ENCODE results near the gene UBE2QL1.

Gene UBE2QL1

GRCh38 chr5:6407558-6408259 lies 41.0 kb upstream of the UBE2QL1 start:
- TF ChIP-seq PATZ1 (CRISPR knock-in tag; IDR thresholded peaks at IDR 0.05; ENCODE audit: borderline replicate concordance) = no peak
- TF ChIP-seq ZNF565 (CRISPR knock-in tag; conservative IDR thresholded peaks at IDR 0.05; ENCODE audit: low read depth) = no peak
- no peak for TF ChIP-seq RARB (CRISPR knock-in tag; IDR thresholded peaks at IDR 0.05)
- ATAC-seq = no peak

- no peak for TF ChIP-seq ZNF8 (CRISPR knock-in tag; IDR thresholded peaks at IDR 0.05)
- no peak for TF ChIP-seq CREB5 (CRISPR knock-in tag; IDR thresholded peaks at IDR 0.05; ENCODE audit: low read depth)
- no peak for TF ChIP-seq TSHZ2 (CRISPR knock-in tag; IDR thresholded peaks at IDR 0.05)
- no peak for TF ChIP-seq OSR1 (CRISPR knock-in tag; IDR thresholded peaks at IDR 0.05)
- no peak for TF ChIP-seq ZFP30 (CRISPR knock-in tag; IDR thresholded peaks at IDR 0.05)
- TF ChIP-seq ZNF70 (CRISPR knock-in tag; IDR thresholded peaks at IDR 0.05) = no peak
- no peak for TF ChIP-seq ESRRG (CRISPR knock-in tag; IDR thresholded peaks at IDR 0.05)
- TF ChIP-seq ZFP3 (CRISPR knock-in tag; IDR thresholded peaks at IDR 0.05) = no peak
- no peak for TF ChIP-seq RARB (CRISPR knock-in tag; IDR thresholded peaks at IDR 0.05)
- TF ChIP-seq CSDC2 (CRISPR knock-in tag; IDR thresholded peaks at IDR 0.05) = no peak
- no peak for TF ChIP-seq ZNF565 (CRISPR knock-in tag; conservative IDR thresholded peaks at IDR 0.05; ENCODE audit: low read depth)
- TF ChIP-seq BACH2 (CRISPR knock-in tag; IDR thresholded peaks at IDR 0.05; ENCODE audit: borderline replicate concordance) = no peak
- no peak for TF ChIP-seq GLIS3 (CRISPR knock-in tag; IDR thresholded peaks at IDR 0.05)
- TF ChIP-seq CSRNP3 (CRISPR knock-in tag; IDR thresholded peaks at IDR 0.05) = no peak
- TF ChIP-seq TCF4 (CRISPR knock-in tag; IDR thresholded peaks at IDR 0.05; ENCODE audit: borderline replicate concordance) = no peak
- no peak for TF ChIP-seq TOX (CRISPR knock-in tag; IDR thresholded peaks at IDR 0.05; ENCODE audit: borderline replicate concordance)
- no peak for ATAC-seq
These were observed 40.4 kb upstream of the UBE2QL1 start for GRCh38 chr5:6408260-6408596.

- no peak for ATAC-seq
- TF ChIP-seq ISL1 (CRISPR knock-in tag; IDR thresholded peaks at IDR 0.05) (no peak), ESRRG (CRISPR knock-in tag; IDR thresholded peaks at IDR 0.05) (no peak), SNAI2 (CRISPR knock-in tag; IDR thresholded peaks at IDR 0.05) (no peak), CREB5 (CRISPR knock-in tag; IDR thresholded peaks at IDR 0.05; ENCODE audit: low read depth) (no peak), CSDC2 (CRISPR knock-in tag; IDR thresholded peaks at IDR 0.05) (no peak), ZC3H10 (CRISPR knock-in tag; IDR thresholded peaks at IDR 0.05) (no peak), TCF4 (CRISPR knock-in tag; IDR thresholded peaks at IDR 0.05; ENCODE audit: borderline replicate concordance) (no peak), RARB (CRISPR knock-in tag; IDR thresholded peaks at IDR 0.05) (no peak), ZNF70 (CRISPR knock-in tag; IDR thresholded peaks at IDR 0.05) (no peak), PATZ1 (CRISPR knock-in tag; IDR thresholded peaks at IDR 0.05; ENCODE audit: borderline replicate concordance) (no peak), CSRNP3 (CRISPR knock-in tag; IDR thresholded peaks at IDR 0.05) (no peak), ZNF565 (CRISPR knock-in tag; conservative IDR thresholded peaks at IDR 0.05; ENCODE audit: low read depth) (no peak), ARNTL (CRISPR knock-in tag; IDR thresholded peaks at IDR 0.05; ENCODE audit: borderline replicate concordance, low read depth) (no peak)
These were observed 39.8 kb upstream of the UBE2QL1 start for GRCh38 chr5:6408627-6409446.
